RKO (cell line): Measurements from ENCODE around the gene BUB3.
"Not testable (repeated sequence)": the region's sequence is repeated elsewhere in the genome, so short reads cannot be mapped to it uniquely, and the experiment has no call there.

Experiments used
- DNase-seq: peaks from one replicate; pipeline ENCODE4 v3.0.0-alpha.2; 2016; ENCODE audit warnings: low spot score

The BUB3 gene

DNA sequence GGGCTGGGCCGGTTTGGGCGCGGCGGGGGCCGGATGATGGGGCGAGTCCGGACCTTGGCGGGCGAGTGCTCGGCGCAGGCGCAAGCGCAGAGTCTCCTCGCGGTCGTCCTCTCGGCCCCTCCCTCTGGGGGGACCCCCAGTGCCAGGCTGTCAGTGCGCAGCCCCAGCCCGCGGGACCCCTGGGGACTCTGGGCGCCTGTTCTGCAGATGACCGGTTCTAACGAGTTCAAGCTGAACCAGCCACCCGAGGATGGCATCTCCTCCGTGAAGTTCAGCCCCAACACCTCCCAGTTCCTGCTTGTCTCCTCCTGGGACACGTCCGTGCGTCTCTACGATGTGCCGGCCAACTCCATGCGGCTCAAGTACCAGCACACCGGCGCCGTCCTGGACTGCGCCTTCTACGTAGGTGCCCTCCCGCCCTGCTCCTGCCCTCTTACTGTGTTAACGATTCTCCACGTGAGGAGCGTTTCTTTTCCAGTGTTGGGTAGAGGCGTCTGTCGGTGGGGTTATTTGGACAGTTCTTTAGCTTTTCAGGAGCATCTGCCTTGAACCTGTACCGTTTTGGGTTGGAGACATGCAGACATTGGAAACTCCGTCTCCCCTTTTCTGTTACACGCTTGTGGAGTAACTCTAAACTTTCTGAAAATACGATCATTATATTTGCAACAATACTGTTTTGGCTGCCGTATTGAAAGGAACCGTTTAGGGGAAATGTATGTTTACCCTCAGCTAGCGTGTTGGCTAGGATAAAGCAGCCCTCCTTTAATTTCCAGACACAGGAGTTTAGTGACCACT, 706 bp downstream of the BUB3 start:
- peak; percentile 79 for DNase-seq

DNA sequence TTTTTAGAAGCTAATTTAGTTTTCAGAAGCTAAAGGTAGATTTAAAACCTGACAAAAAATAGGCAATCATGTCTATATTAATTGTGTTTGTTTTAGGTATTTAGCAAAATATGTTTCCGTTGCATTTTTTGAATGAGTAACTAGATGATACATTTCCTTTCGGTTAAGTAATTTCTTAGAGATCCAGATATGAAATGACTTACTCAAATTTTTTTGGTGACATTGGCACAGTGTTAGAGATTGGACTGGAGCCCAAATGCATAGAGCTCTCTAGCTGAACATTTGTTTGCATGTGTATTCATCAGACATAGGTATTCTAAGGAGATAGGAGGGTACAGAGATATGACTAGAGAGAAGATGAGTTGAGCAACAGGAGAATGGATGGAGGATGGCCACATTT, 1.9 kb downstream of the BUB3 start:
- DNase-seq: peak; percentile 89

DNA sequence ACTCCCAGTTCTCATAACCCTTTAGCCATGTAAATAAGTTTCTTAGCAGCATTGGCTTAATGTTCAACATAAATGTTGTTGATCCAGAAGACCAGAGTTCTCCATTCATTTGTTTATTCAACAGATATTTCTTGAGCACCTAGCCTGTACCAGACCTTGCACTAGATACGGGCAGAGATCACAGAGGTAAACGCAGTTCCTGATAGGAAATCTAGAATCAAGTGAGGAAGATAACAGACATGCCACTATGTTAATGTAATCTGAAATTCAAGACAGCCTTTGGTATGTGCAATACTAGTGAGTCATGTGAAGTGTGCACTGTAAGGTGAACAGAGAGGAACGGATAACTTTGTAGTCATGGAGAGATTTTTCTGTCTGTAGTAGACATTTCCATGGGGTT, 3.0 kb downstream of the BUB3 start:
- DNase-seq: peak; percentile 89

DNA sequence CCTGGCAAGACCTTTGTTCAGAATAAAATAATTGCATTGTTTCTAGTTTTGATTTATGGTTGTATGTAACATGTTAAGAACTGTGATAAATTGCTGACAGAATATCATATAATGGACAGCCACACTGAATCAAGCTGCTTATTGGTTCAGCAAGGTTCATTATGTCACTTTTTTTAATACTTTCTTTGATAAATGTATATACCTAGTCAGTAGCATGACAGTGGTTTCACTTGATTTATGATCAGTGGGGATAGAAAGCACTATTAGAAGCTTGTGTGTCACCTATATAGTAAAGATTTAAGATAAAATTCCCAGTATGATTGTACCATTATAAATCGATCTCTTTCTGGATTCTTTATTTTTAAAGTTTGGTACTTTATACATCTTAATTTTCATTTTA, 4.5 kb downstream of the BUB3 start:
- peak; percentile 26 for DNase-seq

DNA sequence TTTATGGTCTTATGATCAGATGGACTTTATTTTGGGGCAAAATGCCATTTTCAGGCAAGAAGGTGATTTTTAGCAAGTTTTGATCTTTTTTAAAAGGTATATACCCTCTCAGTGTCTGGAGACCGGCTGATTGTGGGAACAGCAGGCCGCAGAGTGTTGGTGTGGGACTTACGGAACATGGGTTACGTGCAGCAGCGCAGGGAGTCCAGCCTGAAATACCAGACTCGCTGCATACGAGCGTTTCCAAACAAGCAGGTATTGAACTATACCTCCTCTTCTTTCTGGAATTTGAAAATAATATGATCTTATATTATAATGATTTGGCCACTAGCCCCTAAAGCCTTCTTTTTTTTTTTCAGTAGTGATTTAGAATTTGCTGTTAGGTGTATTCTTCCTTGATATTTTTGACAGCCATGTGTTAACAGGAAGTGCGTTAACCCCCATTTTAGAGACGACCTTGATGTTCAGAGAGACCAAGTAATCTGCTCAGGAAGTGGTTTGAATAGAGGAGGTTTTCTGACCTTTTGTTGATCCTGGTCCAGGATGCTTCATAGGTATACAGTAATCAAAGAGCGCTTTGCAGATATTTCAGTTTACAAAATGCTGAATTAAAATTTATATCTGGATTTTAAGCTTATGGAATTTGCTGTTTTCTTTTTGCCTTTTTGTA, 6.2 kb downstream of the BUB3 start:
- DNase-seq: no peak

DNA sequence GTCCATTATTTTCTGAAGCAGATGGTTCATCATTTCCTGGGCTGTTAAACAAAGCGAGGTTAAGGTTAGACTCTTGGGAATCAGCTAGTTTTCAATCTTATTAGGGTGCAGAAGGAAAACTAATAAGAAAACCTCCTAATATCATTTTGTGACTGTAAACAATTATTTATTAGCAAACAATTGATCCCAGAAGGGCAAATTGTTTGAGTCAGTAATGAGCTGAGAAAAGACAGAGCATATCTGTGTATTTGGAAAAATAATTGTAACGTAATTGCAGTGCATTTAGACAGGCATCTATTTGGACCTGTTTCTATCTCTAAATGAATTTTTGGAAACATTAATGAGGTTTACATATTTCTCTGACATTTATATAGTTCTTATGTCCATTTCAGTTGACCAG, 10.1 kb downstream of the BUB3 start:
- DNase-seq: no peak

DNA sequence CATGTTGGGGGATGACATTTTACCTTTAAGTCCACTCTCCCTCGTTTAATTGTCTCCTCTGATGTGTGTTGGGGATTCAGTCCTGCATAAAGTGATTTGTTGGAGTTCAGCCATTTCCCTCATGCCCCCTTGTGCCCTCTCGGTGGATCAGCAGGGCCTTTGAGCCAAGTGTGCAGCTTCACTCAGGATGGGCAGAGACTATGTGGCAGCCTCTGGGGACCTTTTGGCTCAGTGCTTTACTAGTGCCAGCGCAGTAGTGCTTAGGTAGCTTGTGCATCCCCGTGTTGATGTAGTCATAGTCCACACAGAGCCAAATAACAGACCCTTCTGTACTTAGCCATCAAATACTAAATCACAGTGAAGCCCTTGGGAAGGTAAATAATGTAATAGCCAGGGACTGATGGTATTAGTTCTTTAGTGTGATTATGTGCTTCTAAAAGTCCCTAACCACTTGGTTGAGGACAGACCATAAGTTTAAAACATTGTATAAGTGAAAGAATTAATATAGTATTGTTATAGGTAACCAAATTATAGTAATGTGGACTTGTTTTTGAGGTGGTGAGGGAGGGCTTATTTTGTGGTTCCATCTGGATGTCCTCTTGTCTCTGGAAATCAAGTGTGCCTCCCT, 11.4 kb downstream of the BUB3 start:
- peak; percentile 39 for DNase-seq

DNA sequence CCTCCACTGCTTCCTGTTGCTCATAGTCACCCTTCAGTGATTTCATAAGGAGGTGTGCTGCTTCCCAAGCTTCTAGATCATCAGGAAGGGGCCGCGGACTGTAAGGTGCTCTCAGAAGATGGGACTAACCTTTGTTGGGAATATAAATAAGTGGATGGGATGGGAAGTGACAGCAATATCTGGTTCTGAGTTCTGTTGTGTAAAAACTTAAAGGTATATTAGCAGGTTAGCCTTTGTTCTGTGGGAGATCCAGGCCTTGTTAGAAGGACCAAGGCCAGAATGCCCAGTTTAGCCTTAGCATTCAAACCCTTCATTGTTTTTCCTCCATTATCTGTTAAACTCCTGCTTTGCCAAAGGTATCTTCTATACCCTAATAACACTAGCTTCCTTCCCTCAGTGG, 12.4 kb downstream of the BUB3 start:
- no peak for DNase-seq

DNA sequence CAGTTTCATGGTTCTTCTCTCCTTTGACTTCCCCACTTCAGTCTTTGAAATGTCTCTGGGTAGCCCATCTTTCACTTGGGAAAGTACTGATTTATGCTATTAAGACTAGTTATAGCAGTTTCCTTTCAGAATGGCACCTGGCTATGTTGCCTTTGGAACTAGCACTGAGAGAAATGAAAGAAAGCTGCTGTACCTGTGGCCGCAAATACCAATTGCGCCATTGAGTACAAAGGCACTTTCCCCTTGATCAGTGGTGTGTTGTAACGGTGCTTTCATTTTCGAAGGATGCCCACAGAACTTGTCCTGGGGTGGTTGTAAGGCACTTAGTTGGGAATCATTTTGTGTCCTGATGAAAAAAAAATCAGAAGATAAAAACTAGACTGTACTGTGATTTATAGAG, 16.8 kb downstream of the BUB3 start:
- no peak for DNase-seq

DNA sequence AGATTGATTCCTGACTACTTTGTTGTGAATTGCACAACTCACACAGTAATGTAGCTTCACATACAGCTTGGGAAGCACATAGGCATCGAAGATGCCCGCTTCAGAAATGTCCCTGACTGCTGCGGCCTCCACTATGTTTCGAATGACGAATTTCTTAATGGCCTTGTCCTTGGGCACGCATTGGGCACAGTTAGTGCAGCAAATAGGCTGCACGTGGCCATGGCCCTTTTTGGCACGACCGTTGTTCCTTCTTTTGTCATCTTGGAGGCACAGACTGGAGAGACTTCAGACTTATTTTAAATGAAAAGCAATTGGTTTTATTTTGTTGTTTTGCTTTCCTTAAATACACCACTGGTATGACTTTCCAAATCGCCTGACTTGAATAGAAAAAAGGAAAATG, 17.4 kb downstream of the BUB3 start:
- DNase-seq: not testable (repeated sequence)

DNA sequence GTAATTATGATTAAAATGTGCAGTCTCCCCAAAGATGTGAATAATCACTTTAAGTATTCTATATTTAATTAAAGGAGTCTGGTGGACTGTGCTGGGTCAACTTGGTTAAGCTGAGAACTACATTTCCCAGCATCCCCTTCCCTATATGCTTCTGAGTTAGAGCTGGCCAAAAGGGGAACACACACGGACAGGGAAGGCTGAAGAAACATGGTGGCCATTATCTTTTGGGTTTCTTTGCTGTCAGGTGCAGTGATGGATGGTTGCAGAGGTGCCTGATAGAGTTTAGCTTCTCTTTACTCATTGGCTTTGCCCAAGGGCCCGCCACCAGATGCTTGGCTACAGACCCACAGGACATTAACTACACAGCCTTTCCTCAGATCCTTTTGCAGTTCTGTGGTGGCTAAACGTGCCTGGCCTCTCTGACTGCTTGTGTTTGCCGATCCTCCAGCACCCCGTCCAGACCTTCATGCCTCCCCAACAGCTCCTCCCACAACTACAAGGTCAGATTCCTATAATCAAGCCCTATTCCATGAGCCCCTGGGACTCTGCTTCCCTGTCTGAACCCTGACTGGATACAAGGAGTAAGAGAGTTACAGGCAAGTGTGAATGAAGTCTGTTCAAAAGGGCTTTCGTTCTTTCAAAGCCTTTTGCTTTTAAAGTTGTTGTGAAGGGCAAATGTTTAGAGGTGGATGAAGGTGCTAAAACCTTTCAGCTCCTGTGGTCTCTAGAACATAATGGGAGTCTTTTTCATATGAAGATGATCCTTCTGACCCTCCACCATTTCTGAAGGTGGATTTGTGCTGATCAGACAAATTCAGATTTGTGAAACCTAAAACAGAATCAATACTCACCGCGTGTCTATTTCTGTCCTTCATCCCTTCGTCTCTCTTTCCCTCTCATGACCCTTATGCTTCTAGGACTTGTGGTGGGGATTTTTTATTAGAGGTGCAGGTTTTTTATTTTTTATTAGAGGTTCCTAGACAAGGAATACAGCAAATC, 21.5 kb downstream of the BUB3 start:
- DNase-seq: no peak

DNA sequence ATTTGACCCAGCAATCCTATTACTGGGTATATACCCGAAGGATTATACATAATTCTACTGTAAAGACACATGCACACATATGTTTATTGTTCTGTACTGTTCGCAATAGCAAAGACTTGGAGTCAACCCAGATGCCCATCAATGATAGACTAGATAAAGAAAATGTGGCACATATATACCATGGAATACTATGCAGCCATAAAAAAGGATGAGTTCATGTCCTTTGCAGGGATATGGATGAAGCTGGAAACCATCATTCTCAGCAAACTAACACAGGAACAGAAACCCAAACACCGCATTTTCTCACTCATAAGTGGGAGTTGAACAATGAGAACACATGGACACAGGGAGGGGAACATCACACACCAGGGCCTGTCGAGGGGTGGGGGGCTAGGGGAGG, 24.2 kb downstream of the BUB3 start:
- DNase-seq: not testable (repeated sequence)

DNA sequence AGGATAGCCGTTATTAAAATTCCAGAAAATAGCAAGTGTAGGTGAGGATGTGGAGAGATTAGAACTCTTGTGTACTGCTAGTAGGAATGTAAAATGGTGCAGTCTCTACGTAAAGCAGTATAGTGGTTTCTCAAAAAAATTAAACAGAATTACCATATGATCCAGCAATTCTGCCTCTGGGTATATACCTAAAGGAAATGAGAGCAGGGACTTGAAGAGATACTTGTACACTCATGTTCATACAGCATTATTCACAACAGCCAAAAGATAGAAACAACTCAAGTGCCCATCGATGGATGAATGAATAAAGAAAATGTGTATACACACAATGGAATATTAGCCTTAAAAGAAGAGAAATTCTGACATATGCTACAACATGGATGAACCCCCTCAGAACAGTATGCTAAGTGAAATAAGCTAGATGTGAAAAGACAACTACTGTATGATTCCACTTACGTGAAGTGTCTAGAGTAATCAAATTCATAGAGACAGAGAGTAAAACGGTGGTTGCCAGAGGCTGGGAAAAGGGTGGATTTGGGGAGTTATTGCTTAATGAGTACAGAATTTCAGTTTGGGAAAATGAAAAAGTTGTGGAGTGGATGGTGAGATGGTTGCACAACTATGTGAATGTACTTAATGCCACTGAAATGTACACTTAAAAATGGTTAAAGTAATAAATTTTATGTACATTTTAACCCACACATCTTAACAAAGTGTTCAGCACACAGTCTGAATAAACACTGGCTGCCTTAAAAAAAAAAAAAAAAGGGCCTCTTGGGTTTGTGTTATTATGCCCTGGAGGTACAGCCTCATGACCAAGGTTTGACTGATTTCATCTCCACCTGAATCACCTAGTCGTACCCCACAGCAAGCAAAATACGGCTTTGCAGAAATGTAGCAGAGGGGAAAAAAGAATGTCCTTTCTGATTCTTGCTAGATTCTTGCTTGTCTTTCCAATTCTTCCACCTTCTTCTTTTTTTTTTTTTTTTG, 26.2 kb downstream of the BUB3 start:
- DNase-seq: no peak

DNA sequence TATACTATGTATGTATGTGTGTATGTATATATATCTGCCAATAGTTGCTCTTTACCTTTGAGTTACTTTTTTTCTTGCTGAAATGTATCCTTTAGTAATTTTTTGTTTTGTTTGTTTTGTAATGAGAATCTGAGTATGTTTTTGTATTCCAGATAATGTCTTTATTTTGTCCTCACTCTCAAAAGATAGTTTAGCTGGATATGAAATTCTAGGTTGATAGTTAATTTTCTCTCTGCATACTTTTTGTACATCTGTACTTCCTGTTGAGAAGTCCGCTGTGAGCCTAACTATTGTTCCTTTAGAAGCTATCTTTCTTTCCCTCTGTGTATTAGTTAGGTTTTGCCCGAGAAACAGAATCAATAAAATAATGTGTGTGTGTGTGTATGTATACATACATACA, 29.5 kb downstream of the BUB3 start:
- no peak for DNase-seq

DNA sequence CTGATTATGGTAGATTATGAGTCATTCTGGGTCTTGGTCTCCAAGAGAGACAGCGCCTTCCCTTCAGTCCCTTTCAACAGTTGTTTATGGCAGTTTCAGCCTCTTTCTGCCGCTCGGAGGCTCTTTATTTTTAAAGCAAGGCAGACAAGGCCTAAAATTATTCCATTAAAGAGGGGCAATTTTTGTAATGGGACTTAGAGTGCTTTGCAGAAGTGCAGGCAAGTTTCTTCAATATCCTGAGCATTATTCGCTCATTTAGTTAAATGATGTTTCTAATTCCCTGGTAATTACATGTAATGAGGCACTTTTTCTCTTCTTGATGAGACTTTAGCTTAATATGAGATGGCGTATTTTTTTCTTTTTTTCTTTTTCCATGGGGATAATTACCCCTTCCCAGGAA, 33.6 kb downstream of the BUB3 start:
- no peak for DNase-seq

DNA sequence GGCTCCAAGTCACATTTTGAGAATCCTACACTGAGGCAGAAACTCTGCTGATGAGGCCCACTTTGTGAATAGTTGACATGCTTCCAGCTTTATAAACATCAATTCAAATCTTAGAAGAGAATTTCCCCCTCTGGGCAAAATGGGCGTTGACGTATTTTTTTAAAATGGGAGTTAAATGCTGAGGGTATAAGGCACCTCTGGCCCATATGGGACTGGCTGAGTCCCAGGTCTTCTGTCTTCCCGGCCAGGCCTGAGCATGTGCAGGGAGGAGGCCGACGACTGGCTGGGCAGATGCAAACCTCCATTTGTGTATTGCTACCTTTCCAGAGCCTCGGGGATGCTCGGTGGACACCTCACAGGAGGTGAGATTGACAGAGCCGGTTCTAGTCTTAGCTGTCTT, 37.7 kb downstream of the BUB3 start:
- DNase-seq: no peak

DNA sequence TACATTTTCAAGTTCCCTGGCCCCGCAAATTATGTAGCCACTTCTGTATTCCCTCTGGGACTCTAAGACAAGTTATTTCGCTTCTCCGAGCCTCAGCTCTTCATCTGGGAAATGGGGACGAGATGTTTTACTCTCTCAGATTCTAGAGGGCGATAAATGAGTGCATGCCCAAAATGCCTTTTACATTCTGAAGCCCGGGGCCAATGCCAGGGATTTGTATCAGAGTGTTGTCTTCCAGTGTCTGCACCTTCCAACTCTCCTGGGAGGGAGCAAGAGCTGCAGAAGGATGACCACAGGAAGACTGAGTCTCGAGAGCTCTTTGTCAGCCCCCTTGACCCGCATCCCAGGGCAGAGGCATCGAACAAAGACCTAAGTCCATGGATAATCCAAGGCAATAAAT, 39.9 kb downstream of the BUB3 start:
- no peak for DNase-seq

DNA sequence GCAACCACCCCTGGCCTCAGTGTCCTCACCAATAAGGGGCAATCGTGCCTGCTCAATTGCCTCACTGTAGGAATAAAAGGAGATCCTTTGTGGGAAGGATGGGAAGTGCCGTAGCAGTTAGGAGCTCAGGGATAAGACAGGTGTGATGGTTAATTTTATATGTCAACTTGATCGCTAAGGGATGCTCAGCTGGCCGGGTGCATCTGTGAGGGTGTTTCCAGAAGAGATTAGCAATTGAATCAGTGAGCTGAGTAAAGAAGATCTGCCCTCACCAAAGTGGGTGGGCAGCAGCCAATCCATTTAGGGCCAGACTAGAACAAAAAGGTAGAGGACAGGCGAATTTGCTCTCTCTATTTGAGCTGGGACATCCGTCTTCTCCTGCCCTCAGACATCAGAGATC, 46.3 kb downstream of the BUB3 start:
- DNase-seq: no peak

DNA sequence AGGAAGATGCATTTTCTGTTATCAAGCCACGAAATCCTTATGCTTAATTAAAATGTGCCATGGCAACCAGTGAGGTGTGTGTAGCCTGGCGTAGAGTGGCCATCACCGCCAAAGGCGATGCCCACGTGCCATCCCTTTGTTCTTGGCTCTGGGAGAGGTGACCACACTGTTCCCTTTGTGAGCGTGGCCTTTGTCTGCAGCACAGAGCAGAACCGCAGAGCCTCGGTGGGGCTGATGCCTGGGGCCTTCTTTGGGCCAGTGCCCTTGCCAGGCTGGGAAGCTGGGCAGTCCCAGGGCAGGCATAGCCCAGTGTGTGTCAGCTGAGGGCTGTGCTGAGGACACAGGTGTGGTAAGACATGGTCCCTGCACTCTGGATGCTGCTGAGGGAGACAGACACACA, 48.3 kb downstream of the BUB3 start:
- DNase-seq: no peak

DNA sequence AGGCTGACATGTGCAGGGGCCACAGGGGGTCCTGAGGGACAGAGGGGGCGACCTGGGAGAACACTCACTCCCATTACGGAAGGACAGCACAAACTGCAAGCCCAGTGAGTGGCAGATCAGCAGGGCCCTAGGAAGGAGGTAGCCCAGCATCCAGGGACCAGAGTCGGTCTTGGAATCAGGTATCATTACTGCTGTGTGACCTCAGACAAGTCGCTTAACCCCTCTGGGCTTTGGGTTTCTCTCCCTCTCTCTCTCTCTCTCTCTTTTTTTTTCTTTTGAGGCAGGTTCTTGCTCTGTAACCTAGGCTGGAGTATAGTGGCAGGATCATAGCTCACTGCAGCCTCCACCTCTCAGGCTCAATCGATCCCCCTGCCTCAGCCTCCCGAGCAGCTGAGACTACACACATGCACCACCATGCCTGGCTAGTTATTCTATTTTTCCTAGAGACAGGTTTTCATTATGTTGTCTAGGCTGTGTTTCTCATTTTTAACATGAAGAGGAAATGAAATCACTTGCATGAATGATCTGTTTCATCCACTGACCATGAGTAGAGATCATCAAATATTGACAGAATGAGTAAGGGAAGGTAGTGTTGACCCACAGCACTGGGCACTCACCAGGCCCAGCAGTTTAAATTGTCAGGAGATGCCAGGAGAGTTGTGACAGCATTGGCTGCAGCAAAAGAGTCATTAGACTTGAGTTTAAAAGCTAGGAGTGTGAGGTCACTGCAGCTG, 49.4 kb downstream of the BUB3 start:
- no peak for DNase-seq
